Measurements from ENCODE around the gene JCAD. TPM values are rescaled to one million over a fixed set of nuclear protein-coding genes. Genes with fewer than 3 reads are reported as not detected.
A peak's percentile ranks its signal among the peaks of the same experiment; 100 is the strongest.

Gene JCAD
- total RNA-seq, 1 donor from 2014 or later = 31.0 TPM

DNA sequence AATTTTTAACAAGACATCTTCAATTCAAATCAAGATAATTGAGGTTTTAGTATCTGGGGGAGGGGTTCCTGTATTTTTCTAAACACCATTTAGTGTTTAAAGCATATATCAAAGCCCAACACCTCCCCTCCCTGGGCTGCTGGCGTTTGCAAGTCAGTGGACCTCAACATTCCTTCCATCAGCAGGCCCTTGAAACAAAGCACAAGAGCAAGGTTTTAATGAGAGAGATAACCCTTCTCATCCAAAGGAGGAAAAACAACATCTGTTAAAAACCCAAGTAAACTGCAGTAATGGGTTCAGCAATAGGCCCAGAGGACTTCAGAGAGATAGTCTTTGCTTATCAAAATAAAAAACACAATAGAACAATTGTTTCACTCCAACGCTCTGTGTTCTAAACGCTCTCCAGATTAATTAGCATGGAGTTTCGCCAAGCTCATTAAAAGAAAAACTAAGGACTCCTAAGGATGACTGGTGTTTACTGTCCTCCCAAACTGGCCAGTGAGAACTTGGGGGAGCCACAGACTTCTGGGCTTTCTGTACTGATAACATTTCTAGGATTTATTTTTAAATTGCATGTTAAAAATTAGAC is 2.5 kb downstream of the JCAD start:
- H3K36me3 Mint-ChIP-seq = no peaks in the 10 kb centered on the region
- H3K27me3 Mint-ChIP-seq = peaks cover 21% of the 10 kb centered on the region
- peak overlapping the region; percentile 70 for H3K27ac Mint-ChIP-seq
- no peak for DNase-seq (ENCODE audit: extremely low spot score, unreplicated experiment)
- H3K4me3 Mint-ChIP-seq = peak overlapping the region; percentile 93
- H3K4me1 Mint-ChIP-seq (ENCODE audit: unreplicated experiment) = peaks cover 29% of the 10 kb centered on the region
- H3K9me3 Mint-ChIP-seq = no peaks in the 10 kb centered on the region
- TF ChIP-seq, protein P1, sequence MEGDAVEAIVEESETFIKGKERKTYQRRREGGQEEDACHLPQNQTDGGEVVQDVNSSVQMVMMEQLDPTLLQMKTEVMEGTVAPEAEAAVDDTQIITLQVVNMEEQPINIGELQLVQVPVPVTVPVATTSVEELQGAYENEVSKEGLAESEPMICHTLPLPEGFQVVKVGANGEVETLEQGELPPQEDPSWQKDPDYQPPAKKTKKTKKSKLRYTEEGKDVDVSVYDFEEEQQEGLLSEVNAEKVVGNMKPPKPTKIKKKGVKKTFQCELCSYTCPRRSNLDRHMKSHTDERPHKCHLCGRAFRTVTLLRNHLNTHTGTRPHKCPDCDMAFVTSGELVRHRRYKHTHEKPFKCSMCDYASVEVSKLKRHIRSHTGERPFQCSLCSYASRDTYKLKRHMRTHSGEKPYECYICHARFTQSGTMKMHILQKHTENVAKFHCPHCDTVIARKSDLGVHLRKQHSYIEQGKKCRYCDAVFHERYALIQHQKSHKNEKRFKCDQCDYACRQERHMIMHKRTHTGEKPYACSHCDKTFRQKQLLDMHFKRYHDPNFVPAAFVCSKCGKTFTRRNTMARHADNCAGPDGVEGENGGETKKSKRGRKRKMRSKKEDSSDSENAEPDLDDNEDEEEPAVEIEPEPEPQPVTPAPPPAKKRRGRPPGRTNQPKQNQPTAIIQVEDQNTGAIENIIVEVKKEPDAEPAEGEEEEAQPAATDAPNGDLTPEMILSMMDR (conservative IDR thresholded peaks at IDR 0.05) = no peak

DNA sequence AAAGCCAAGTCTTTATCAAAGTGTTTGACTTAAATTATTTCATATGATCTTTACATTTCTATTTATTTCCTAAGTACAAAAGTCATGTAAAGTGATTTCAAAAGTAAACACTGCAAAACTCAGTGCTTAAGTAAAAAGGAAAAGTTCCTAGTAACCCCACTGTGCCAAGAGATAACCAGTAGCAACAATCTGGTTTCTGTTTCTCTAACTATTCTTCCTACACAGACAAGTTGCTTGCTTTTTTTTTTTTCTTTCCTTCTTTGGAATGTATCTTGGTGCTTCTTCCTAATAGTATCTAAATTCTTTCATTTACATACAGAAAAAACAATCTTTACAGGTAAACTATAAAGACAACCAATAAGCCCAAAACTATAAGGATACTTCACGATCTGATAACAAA is 3.1 kb downstream of the JCAD start:
- peaks cover 18% of the 10 kb centered on the region for H3K27me3 Mint-ChIP-seq
- H3K27ac Mint-ChIP-seq = peak overlapping the region; percentile 70
- H3K4me1 Mint-ChIP-seq (ENCODE audit: unreplicated experiment) = peaks cover 33% of the 10 kb centered on the region

GRCh38 chr10:30055226-30055662 is 4.1 kb downstream of the JCAD start:
- Mint-ChIP-seq H3K4me1 (ENCODE audit: unreplicated experiment) (peaks cover 42% of the 10 kb centered on the region), H3K9me3 (no peaks in the 10 kb centered on the region), H3K27me3 (peaks cover 11% of the 10 kb centered on the region), H3K36me3 (no peaks in the 10 kb centered on the region), H3K4me3 (peak overlapping the region; percentile 35), H3K27ac (no peak overlapping the region)
- no peak for DNase-seq (ENCODE audit: extremely low spot score, unreplicated experiment)
- TF ChIP-seq, protein P1 (conservative IDR thresholded peaks at IDR 0.05) = no peak

More for the DNA sequence above, 3.1 kb downstream of the JCAD start:
- DNase-seq (ENCODE audit: extremely low spot score, unreplicated experiment) = no peak
- no peaks in the 10 kb centered on the region for H3K36me3 Mint-ChIP-seq
- H3K9me3 Mint-ChIP-seq = no peaks in the 10 kb centered on the region
- TF ChIP-seq, protein P1 (conservative IDR thresholded peaks at IDR 0.05) = no peak
- H3K4me3 Mint-ChIP-seq = peak overlapping the region; percentile 93

DNA sequence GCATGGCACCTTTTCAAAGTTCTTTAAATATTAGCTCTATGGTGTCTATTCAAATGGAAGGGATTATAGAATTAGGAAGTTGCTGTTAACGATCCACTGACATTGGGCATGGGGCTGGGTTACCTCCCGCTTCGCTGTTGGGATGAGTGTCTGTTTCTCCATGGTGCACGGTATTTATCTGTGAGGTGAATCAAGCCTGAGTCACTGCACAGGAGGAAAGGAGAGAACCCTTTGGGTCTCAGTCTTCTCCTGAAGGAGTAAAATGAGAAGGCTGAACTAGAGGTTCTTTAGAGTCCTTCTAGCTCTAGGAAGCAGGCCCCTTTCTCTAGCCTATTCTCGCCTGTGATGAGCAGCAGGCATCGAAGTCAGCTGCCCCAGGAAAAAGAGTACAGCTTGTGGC is 7.3 kb downstream of the JCAD start:
- TF ChIP-seq, protein P1 (conservative IDR thresholded peaks at IDR 0.05) = no peak
- H3K36me3 Mint-ChIP-seq = peaks cover 11% of the 10 kb centered on the region
- H3K4me1 Mint-ChIP-seq (ENCODE audit: unreplicated experiment) = peaks cover 51% of the 10 kb centered on the region
- no peaks in the 10 kb centered on the region for H3K27me3 Mint-ChIP-seq
- H3K27ac Mint-ChIP-seq = no peak overlapping the region
- H3K4me3 Mint-ChIP-seq = no peak overlapping the region
- no peak for DNase-seq (ENCODE audit: extremely low spot score, unreplicated experiment)
- no peaks in the 10 kb centered on the region for H3K9me3 Mint-ChIP-seq

DNA sequence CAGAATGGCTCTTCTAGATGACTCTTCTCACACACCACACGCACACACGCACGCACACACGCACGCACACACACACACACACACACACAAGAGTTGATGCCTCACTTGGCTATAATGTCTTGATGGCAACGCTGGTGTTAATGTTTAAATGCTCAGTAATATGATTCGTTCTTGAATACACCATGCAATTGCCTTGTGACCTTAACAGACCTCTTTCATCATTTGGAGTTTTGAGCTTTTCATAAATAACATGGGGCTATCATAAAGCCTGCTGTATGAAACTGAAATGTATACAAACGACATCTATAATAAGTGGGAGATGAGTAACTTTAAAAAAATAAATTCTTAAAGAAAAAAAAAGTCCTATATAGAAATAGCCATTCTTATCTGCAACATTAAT is 8.2 kb downstream of the JCAD start:
- H3K36me3 Mint-ChIP-seq = peaks cover 16% of the 10 kb centered on the region
- no peaks in the 10 kb centered on the region for H3K27me3 Mint-ChIP-seq
- no peak for DNase-seq (ENCODE audit: extremely low spot score, unreplicated experiment)
- no peak overlapping the region for H3K4me3 Mint-ChIP-seq
- peaks cover 55% of the 10 kb centered on the region for H3K4me1 Mint-ChIP-seq (ENCODE audit: unreplicated experiment)
- TF ChIP-seq, protein P1 (conservative IDR thresholded peaks at IDR 0.05) = no peak
- no peaks in the 10 kb centered on the region for H3K9me3 Mint-ChIP-seq
- no peak overlapping the region for H3K27ac Mint-ChIP-seq

Measured in type B pancreatic cell (in vitro differentiated cells).